DOHH2 (cell line): ENCODE data around the gene MYEOV.

Experiments used
- H3F3A ChIP-seq: fragments of 200-600 bp; sonication (generic), shearing (Covaris generic); 2 replicates; pipeline ENCODE4 v1.6.0; 2016; ENCODE audit warnings: antibody characterized with exemption, mild to moderate bottlenecking; ENCODE audit not compliant: control insufficient read depth, insufficient read depth
- H3K27ac ChIP-seq: fragments of 200-600 bp; sonication (generic); 2 replicates; pipeline ENCODE4 v1.5.1; 2014; ENCODE audit warnings: low read depth, mild to moderate bottlenecking, low read length, moderate library complexity
- H3K27me3 ChIP-seq: fragments of 200-600 bp; sonication (generic); 2 replicates; pipeline ENCODE4 v1.6.1; 2014; ENCODE audit warnings: mild to moderate bottlenecking, low read length, mixed read lengths; ENCODE audit not compliant: control insufficient read depth
- H3K36me3 ChIP-seq: fragments of 200-600 bp; sonication (generic); 2 replicates; pipeline ENCODE4 v1.6.1; 2014; ENCODE audit warnings: mild to moderate bottlenecking, low read length, moderate library complexity, mixed read lengths; ENCODE audit not compliant: control insufficient read depth
- H3K4me1 ChIP-seq: fragments of 200-600 bp; sonication (generic); 2 replicates; pipeline ENCODE4 v1.6.1; 2014; ENCODE audit warnings: mild to moderate bottlenecking, low read length, mixed read lengths; ENCODE audit not compliant: control insufficient read depth
- H3K4me2 ChIP-seq: fragments of 200-600 bp; sonication (generic); 2 replicates; pipeline ENCODE4 v1.6.0; 2014; ENCODE audit warnings: mild to moderate bottlenecking, low read length, moderate library complexity
- H3K4me3 ChIP-seq: fragments of 200-600 bp; sonication (generic); 2 replicates; pipeline ENCODE4 v1.5.1; 2014; ENCODE audit warnings: mild to moderate bottlenecking, low read length, mixed read lengths
- H3K79me2 ChIP-seq: fragments of 200-600 bp; sonication (generic); 2 replicates; pipeline ENCODE4 v1.6.1; 2014; ENCODE audit warnings: mild to moderate bottlenecking, low read length, mixed read lengths; ENCODE audit not compliant: control insufficient read depth
- H3K9me2 ChIP-seq: fragments of 200-600 bp; sonication (generic); replicated peaks from 2 replicates; pipeline ENCODE4 v1.6.1; 2014; ENCODE audit warnings: mild to moderate bottlenecking, low read length, mixed read lengths; ENCODE audit not compliant: control insufficient read depth
- H3K9me3 ChIP-seq: fragments of 200-600 bp; sonication (generic); 2 replicates; pipeline ENCODE4 v1.6.1; 2014; ENCODE audit warnings: antibody characterized with exemption, low read length, mixed read lengths; ENCODE audit not compliant: control insufficient read depth, insufficient read depth
- H4K20me1 ChIP-seq: fragments of 200-600 bp; sonication (generic); 2 replicates; pipeline ENCODE4 v1.6.0; 2014; ENCODE audit warnings: low read depth, mild to moderate bottlenecking, antibody characterized with exemption, low read length, moderate library complexity; ENCODE audit not compliant: control insufficient read depth, insufficient read depth
- EZH2phosphoT487 ChIP-seq: fragments of 200-600 bp; sonication (generic); IDR thresholded peaks from 2 replicates; pipeline ENCODE4 v1.6.1; 2017; ENCODE audit warnings: borderline replicate concordance, mild to moderate bottlenecking, antibody characterized with exemption, low read length, moderate library complexity, mixed read lengths
- TF ChIP-seq, protein P1 (sequence below): fragments of 200-600 bp; sonication (generic); IDR thresholded peaks from one replicate; pipeline ENCODE4 v1.5.1; 2014; ENCODE audit warnings: antibody characterized with exemption, mild to moderate bottlenecking, low read depth, low read length; ENCODE audit not compliant: poor library complexity, severe bottlenecking

MYEOV gene

DNA sequence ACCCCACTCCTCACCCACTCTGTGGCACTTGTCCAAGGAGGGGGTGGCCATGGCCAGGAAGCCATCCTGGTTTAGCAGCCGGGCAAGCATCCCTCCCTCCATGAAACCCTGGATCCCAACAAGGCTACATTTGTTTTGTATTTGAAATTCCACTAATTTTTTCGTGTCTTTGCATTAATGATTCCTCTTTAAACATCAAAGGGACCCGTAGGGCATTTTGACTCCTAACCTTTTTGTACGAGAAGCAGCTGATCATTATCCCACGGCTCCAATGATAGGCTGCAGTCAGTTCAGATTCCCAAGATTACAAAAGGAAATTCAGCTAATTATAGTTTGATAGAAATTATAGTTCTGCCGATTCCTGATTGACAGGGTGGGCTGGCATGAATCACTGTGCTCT lies 10.7 kb downstream of the MYEOV start:
- Histone ChIP-seq H3K36me3 (no peaks in the 10 kb centered on the region), H3K27me3 (peaks cover 3% of the 10 kb centered on the region; the same call in 1 of the 2 replicates), H3F3A (no peaks in the 10 kb centered on the region), H3K79me2 (no peaks in the 10 kb centered on the region), H4K20me1 (no peaks in the 10 kb centered on the region), H3K4me2 (no peak overlapping the region), H3K9me3 (no peaks in the 10 kb centered on the region), H3K4me3 (no peak overlapping the region), H3K27ac (no peak overlapping the region), H3K9me2 (no peaks in the 10 kb centered on the region), H3K4me1 (no peaks in the 10 kb centered on the region)
- no peak for TF ChIP-seq EZH2phosphoT487
- TF ChIP-seq, protein P1, sequence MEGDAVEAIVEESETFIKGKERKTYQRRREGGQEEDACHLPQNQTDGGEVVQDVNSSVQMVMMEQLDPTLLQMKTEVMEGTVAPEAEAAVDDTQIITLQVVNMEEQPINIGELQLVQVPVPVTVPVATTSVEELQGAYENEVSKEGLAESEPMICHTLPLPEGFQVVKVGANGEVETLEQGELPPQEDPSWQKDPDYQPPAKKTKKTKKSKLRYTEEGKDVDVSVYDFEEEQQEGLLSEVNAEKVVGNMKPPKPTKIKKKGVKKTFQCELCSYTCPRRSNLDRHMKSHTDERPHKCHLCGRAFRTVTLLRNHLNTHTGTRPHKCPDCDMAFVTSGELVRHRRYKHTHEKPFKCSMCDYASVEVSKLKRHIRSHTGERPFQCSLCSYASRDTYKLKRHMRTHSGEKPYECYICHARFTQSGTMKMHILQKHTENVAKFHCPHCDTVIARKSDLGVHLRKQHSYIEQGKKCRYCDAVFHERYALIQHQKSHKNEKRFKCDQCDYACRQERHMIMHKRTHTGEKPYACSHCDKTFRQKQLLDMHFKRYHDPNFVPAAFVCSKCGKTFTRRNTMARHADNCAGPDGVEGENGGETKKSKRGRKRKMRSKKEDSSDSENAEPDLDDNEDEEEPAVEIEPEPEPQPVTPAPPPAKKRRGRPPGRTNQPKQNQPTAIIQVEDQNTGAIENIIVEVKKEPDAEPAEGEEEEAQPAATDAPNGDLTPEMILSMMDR: no peak

DNA sequence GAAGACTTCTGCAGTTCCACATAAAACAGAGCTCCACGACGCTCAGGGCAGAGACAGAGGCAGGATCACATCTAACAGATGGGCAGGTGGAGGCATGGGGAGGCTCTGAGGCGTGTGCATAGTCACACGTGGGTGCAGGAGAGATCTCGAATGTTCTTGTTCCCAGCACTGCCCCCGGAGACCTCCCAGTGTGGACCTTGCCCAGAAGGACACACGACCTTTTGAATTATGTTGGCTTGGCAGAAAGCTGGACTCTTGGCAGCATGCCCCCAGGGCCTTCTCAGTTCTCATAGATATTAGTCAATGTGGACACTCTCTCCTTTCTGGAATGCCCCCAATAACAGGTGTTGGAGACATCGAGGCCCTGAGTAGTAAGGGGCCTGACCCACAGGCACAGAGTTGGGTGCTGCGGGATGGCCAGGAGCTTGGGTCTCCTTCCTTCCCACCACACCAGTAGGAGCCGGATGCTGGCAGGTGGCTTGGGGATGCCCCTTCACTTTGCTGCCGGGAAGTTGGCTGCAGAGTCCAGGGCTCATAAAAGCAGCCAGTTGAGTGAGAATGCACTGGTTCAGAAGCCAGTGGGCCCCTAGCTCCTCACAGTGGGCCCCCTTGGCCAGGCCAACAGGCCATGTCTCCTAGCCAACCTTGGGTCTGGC lies 12.1 kb downstream of the MYEOV start:
- no peak overlapping the region for H3K4me2 ChIP-seq
- H3K9me3 ChIP-seq: no peaks in the 10 kb centered on the region
- no peaks in the 10 kb centered on the region for H4K20me1 ChIP-seq
- no peaks in the 10 kb centered on the region for H3K79me2 ChIP-seq
- H3K4me3 ChIP-seq: no peak overlapping the region
- no peaks in the 10 kb centered on the region for H3K36me3 ChIP-seq
- no peak overlapping the region for H3K27ac ChIP-seq
- no peaks in the 10 kb centered on the region for H3K4me1 ChIP-seq
- peaks cover 3% of the 10 kb centered on the region; the same call in 1 of the 2 replicates for H3K27me3 ChIP-seq
- TF ChIP-seq, protein P1: no peak
- no peak for TF ChIP-seq EZH2phosphoT487
- H3K9me2 ChIP-seq: no peaks in the 10 kb centered on the region
- H3F3A ChIP-seq: no peaks in the 10 kb centered on the region

DNA sequence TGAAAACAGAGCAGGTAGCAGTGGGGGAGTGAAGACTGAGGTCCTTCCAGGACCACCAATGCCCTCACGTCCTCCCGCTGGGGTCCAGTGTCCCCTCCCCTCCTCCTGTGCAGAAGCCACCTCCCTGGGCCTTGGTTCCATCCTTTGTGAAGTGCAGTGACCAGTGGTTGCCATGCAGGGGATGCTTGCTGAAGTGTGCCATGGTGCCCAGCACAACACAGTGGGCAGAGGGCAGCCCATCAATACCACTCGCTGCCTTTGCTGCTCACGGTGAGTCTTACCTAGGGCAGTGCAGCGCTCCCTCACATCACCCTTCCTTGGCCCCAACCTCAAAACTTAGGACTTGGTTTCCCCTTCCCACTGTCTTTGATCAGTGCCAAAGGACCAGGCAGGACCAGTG lies 12.9 kb downstream of the MYEOV start:
- peaks cover 6% of the 10 kb centered on the region; the same call in 1 of the 2 replicates for H3K27me3 ChIP-seq
- H3K79me2 ChIP-seq: no peaks in the 10 kb centered on the region
- no peaks in the 10 kb centered on the region for H3K36me3 ChIP-seq
- TF ChIP-seq, protein P1: no peak
- no peak for TF ChIP-seq EZH2phosphoT487
- H3K4me2 ChIP-seq: no peak overlapping the region
- no peaks in the 10 kb centered on the region for H4K20me1 ChIP-seq
- H3K27ac ChIP-seq: no peak overlapping the region
- no peak overlapping the region for H3K4me3 ChIP-seq
- no peaks in the 10 kb centered on the region for H3K9me3 ChIP-seq
- H3K4me1 ChIP-seq: peaks cover 6% of the 10 kb centered on the region
- H3F3A ChIP-seq: no peaks in the 10 kb centered on the region
- H3K9me2 ChIP-seq: no peaks in the 10 kb centered on the region
